ENCODE data around the gene FAM241B.

DNA sequence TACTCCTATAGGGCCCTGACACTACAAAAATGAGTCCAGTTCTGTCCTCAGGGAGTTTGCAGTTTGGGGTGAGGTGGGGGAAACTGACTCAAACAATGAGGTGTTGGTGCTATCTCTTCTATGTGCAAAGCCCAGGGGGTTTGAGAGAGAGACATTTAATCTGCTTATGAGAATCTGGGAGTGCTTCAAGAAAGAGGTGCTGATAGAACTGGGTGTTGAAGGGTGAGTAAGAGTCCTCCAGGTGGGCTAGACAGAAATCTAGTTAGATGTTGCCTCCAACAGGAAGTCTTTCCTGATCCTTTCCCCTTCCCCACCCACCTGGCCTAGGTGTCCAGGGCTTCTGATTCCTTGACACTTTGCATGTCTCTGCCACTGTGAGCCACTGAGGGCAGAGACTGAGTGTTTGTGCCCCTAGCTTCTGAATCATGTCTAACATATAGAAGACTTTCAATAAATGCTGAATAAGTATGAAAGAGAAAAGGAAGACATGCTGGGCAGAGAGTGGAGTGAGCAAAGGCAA, 53.0 kb downstream of the FAM241B start:
- TF ChIP-seq, protein P1, sequence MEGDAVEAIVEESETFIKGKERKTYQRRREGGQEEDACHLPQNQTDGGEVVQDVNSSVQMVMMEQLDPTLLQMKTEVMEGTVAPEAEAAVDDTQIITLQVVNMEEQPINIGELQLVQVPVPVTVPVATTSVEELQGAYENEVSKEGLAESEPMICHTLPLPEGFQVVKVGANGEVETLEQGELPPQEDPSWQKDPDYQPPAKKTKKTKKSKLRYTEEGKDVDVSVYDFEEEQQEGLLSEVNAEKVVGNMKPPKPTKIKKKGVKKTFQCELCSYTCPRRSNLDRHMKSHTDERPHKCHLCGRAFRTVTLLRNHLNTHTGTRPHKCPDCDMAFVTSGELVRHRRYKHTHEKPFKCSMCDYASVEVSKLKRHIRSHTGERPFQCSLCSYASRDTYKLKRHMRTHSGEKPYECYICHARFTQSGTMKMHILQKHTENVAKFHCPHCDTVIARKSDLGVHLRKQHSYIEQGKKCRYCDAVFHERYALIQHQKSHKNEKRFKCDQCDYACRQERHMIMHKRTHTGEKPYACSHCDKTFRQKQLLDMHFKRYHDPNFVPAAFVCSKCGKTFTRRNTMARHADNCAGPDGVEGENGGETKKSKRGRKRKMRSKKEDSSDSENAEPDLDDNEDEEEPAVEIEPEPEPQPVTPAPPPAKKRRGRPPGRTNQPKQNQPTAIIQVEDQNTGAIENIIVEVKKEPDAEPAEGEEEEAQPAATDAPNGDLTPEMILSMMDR (optimal IDR thresholded peaks at IDR 0.05 in 1 of 3, IDR thresholded peaks at IDR 0.05 in 1 of 3, conservative IDR thresholded peaks at IDR 0.05 in 1 of 3; ENCODE audit: extremely low read depth in 1 of 3, insufficient read depth in 2 of 3, low read length in 3 of 3), result no peak
- no peak for TF ChIP-seq EZH2 (IDR thresholded peaks at IDR 0.05; ENCODE audit: low read length)
